ENCODE measurements around the gene KRTAP12-2.
"Not testable (repeated sequence)": the region's sequence is repeated elsewhere in the genome, so short reads cannot be mapped to it uniquely, and the experiment has no call there.

Gene KRTAP12-2

DNA sequence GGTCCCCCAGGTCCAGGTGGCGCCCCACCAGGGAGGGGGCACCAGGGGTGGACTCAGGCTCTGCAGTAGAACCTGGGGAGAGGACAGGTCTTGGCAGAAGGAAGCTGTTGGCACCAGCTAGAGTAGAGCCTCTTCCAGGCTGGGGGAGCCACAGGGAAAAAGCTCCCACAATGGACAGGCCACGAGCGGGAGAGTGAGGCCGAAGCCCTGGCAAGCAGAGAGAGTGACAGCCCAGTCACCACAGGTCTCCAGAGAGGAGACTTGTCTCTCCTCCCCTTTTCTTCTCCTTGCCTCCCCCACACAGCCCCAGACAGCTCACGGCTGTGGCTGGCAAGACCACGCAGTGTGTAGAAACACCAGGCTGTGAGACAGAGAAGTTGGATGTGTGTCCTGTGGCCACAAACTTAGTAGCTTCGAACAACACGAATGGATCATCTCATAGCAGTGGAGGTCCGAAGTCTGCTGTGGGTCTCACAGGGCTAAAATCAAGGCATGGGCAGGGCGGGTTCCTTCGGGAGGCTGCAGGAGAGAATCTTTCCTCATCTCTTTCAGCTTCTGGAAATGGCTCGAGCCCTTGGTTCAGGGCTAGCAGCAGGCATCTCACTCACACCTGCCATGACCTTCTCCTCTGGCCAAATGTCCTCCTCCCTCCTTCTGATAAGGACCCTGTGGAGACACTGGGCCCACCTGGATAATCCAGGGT, 15.6 kb downstream of the KRTAP12-2 start:
- DNase-seq (ENCODE audit: low spot score), result no peak
- TF ChIP-seq, protein P1, sequence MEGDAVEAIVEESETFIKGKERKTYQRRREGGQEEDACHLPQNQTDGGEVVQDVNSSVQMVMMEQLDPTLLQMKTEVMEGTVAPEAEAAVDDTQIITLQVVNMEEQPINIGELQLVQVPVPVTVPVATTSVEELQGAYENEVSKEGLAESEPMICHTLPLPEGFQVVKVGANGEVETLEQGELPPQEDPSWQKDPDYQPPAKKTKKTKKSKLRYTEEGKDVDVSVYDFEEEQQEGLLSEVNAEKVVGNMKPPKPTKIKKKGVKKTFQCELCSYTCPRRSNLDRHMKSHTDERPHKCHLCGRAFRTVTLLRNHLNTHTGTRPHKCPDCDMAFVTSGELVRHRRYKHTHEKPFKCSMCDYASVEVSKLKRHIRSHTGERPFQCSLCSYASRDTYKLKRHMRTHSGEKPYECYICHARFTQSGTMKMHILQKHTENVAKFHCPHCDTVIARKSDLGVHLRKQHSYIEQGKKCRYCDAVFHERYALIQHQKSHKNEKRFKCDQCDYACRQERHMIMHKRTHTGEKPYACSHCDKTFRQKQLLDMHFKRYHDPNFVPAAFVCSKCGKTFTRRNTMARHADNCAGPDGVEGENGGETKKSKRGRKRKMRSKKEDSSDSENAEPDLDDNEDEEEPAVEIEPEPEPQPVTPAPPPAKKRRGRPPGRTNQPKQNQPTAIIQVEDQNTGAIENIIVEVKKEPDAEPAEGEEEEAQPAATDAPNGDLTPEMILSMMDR (IDR thresholded peaks at IDR 0.05; ENCODE audit: extremely low read depth, insufficient read depth, missing control alignments), result no peak
- in situ Hi-C loops (cut with MboI; ENCODE audit: low pct_unique_long_range_greater_than_20kb, low sequenced_read_pairs, unreplicated experiment), result no loop called here

DNA sequence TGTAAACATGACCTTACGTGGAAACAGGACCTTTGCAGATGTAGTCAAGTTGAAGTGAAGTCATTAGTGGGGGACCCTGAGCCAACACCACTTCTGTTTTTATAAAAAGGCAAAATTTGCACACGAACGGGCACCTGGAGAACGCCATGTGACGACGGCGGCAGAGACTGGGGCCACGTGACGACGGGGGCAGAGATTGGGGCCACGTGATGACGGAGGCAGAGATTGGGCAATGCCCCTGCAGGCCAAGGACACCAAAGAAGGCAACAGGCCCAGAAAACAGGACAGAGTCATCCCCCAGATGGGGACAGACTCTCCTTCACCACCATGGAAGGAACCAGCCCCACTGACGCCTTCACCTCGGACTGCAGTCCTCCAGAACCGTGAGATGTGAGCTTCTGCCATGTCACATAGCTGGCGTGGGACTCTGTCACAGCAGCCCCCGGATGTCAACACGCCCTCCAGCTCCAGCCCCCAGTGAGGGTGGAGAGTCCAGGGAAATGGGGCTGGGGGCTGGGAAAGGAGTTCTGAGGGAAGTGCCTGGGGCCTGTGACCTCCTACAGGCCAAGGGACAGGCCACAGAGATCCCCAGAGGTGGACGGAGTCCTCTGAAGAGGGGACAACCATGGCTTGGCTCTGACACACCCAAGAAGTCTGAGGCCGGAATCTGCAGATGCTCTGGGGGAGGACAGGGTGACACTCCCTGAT, 16.3 kb downstream of the KRTAP12-2 start:
- no peak for DNase-seq (ENCODE audit: low spot score)
- TF ChIP-seq, protein P1 (IDR thresholded peaks at IDR 0.05; ENCODE audit: extremely low read depth, insufficient read depth, missing control alignments), result no peak
- in situ Hi-C loops (cut with MboI; ENCODE audit: low pct_unique_long_range_greater_than_20kb, low sequenced_read_pairs, unreplicated experiment), result no loop called here

DNA sequence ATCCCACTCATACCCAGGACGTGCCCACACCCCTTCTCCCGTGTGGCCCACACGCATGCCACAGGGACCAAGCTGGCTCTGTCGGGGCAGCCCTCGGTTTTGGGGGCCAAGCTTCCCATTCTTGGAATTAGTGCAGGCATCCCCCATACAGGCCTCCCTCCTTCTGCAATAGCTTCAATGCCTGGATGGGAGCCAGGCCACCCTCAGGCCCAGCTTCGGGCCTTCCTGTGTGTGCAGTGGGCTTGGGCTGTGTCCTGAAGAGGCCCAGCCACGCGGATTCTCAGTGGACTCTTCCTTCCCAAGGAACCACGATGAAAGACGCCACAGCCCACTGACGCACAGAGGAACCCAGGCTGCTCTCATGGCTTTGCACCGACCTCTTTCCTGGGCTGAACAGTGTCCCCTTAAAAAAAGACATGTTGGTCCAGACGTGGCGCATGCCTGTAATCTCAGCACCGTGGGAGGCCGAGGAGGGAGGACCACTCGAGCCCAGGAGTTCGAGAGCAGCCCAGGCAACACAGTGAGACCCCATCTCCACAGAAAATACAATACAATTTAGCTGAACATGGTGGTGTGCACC, 17.1 kb downstream of the KRTAP12-2 start:
- TF ChIP-seq, protein P1 (IDR thresholded peaks at IDR 0.05; ENCODE audit: extremely low read depth, insufficient read depth, missing control alignments), result no peak
- in situ Hi-C loops (cut with MboI; ENCODE audit: low pct_unique_long_range_greater_than_20kb, low sequenced_read_pairs, unreplicated experiment), result no loop called here
- no peak for DNase-seq (ENCODE audit: low spot score)

DNA sequence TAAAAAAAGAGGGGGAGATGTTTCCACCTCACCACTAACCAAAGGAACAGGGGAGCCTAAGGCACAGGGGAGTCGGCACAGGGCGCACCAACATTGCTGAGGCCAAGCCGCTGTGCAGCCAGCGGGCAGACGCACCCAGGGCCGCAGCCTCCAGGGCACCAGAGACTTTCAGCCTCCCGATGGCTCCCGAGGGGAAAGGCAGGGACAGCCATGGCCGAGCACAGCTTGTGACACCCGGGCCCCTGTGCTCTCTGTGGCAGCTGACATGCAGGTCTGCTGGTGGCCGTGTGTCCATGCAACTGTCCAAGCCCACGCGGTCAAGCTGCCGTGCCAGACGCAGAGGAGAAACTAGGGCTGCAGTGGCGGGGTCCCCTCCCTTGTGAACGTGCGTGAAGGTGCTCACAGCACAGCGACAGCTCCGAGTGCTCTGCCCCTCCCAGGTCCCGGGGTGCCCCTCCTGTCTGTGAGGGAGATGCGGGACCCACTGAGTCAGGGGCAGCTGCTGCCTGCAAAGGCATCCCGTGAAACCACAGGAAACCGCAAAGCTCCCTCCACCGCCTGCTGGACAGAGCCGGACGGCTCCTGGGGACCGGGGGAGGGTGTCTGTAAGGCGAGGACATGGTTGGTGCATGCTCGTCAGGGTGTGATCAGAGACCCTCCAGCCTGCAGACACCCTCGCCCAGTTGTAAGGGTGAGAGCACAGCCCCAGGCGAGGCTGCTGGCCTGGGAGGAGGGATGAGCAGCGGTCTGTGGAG, 18.0 kb downstream of the KRTAP12-2 start:
- in situ Hi-C loops (cut with MboI; ENCODE audit: low pct_unique_long_range_greater_than_20kb, low sequenced_read_pairs, unreplicated experiment), result no loop called here
- DNase-seq (ENCODE audit: low spot score), result no peak
- TF ChIP-seq, protein P1 (IDR thresholded peaks at IDR 0.05; ENCODE audit: extremely low read depth, insufficient read depth, missing control alignments), result no peak

DNA sequence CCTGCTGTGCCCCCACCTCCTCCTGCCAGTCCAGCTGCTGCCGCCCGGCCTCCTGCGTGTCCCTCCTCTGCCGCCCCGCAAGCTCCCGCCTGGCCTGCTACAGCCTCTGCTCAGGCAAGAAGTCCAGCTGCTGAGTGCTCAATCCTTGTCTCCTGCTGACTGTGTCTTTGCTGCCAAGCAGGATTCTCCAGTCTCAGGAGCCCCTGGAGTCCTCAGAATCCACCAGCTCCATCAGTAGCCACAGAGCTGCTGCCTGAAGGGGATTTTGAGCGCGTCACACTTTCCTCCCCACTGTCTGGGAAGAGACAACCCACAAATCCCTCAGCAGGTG, 19.5 kb downstream of the KRTAP12-2 start:
- TF ChIP-seq, protein P1 (IDR thresholded peaks at IDR 0.05; ENCODE audit: extremely low read depth, insufficient read depth, missing control alignments), result no peak
- in situ Hi-C loops (cut with MboI; ENCODE audit: low pct_unique_long_range_greater_than_20kb, low sequenced_read_pairs, unreplicated experiment), result no loop called here

DNA sequence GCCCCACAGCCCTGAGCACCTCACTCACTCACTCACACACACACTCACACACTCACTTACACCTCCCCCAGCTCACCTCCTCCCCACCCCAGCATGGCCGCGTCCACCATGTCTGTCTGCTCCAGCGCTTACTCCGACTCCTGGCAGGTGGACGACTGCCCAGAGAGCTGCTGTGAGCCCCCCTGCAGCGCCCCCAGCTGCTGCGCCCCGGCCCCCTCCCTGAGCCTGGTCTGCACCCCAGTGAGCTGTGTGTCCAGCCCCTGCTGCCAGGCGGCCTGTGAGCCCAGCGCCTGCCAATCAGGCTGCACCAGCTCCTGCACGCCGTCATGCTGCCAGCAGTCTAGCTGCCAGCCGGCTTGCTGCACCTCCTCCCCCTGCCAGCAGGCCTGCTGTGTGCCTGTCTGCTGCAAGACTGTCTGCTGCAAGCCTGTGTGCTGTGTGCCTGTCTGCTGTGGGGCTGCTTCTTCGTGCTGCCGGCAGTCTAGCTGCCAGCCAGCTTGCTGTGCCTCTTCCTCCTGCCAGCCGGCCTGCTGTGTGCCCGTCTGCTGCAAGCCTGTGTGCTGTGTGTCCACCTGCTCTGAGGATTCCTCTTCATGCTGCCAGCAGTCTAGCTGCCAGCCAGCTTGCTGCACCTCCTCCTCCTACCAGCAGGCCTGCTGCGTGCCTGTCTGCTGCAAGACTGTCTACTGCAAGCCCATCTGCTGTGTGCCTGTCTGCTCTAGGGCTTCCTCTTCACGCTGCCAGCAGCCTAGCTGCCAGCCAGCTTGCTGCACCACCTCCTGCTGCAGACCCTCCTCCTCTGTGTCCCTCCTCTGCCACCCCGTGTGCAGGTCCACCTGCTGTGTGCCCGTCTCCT, 20.1 kb downstream of the KRTAP12-2 start, which contains the start of gene KRTAP10-11:
KRTAP10-11 (plus strand) TSS at position 49 of the 856 bp plus-strand sequence; CDS start at position 94, 45 bp downstream.
- DNase-seq (ENCODE audit: low spot score); in situ Hi-C loops (cut with MboI; ENCODE audit: low pct_unique_long_range_greater_than_20kb, low sequenced_read_pairs, unreplicated experiment): not testable (repeated sequence)

More for the DNA sequence above, 19.5 kb downstream of the KRTAP12-2 start:
- DNase-seq (ENCODE audit: low spot score), result no peak

Measured in GM13977 (cell line).